ENCODE measurements around the gene ISOC2. TPM values are rescaled to one million over a fixed set of nuclear protein-coding genes. Genes with fewer than 3 reads are reported as not detected.

The ISOC2 gene
- total and polyA plus RNA-seq, 12 donors: 42.5 to 117 (median 50.0) TPM

GRCh38 chr19:55503502-55504251 lies 42.2 kb upstream of the ISOC2 start:
- intact Hi-C loops (cut with DNase I): loop anchor here (1.0 to 10.0 kb wide), 8 partner anchors 35 to 363 kb away; partner anchors contain the start of gene TNNT1 (in 1 of the 10)
- TF ChIP-seq, protein P1, sequence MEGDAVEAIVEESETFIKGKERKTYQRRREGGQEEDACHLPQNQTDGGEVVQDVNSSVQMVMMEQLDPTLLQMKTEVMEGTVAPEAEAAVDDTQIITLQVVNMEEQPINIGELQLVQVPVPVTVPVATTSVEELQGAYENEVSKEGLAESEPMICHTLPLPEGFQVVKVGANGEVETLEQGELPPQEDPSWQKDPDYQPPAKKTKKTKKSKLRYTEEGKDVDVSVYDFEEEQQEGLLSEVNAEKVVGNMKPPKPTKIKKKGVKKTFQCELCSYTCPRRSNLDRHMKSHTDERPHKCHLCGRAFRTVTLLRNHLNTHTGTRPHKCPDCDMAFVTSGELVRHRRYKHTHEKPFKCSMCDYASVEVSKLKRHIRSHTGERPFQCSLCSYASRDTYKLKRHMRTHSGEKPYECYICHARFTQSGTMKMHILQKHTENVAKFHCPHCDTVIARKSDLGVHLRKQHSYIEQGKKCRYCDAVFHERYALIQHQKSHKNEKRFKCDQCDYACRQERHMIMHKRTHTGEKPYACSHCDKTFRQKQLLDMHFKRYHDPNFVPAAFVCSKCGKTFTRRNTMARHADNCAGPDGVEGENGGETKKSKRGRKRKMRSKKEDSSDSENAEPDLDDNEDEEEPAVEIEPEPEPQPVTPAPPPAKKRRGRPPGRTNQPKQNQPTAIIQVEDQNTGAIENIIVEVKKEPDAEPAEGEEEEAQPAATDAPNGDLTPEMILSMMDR (IDR thresholded peaks at IDR 0.05): peak; percentile 98 to 100 (median 99)
- Histone ChIP-seq H3K4me1 (peaks cover 0 to 14% (median 3%) of the 10 kb centered on the region in 9 donors), H3K27ac (peak overlapping the region in 9 of 10 donors; percentile 42 to 86 (median 57)), H3K27me3 (no peaks in the 10 kb centered on the region), H3K36me3 (peaks cover 0 to 36% (median 0%) of the 10 kb centered on the region in 9 donors), H3K4me3 (peak overlapping the region in 9 of 10 donors; percentile 14 to 62 (median 53)), H3K9me3 (no peaks in the 10 kb centered on the region)
- WGBS, 2 donors: 13% methylated on average over 64 of the region's 64 CpGs
- ATAC-seq (peak; percentile 96 to 99 (median 98)), DNase-seq (peak; percentile 92 to 96)

DNA sequence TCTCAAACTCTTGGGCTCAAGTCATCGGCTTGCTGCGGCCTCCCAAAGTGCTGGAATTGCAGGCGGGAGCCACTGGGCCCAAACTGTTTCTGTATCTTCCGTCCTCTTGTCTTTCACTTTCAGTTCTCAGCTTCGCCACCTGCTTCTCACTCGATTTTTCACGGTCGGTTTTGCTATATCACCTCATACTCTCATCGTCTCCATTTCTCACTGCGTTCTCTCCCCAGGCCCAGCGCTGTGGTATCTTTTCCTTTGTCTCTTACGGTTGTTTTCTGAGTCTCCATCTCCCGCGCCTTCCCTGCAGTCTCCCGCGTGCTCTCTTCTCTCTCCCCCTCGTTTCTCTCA lies 41.7 kb upstream of the ISOC2 start:
- ATAC-seq (no peak), DNase-seq (no peak)
- WGBS, 2 donors: 82 to 83% methylated on average over 17 of the region's 17 CpGs
- no peaks in the 10 kb centered on the region for H3K9me3 ChIP-seq
- H3K4me3 ChIP-seq: peak overlapping the region in 3 of 10 donors; percentile 55 to 62 (median 59)
- TF ChIP-seq, protein P1 (IDR thresholded peaks at IDR 0.05): no peak
- H3K27ac ChIP-seq: no peak overlapping the region
- H3K4me1 ChIP-seq: peaks cover 0 to 14% (median 3%) of the 10 kb centered on the region in 9 donors
- H3K27me3 ChIP-seq: no peaks in the 10 kb centered on the region
- intact Hi-C loops (cut with DNase I): loop anchor here in 8 of 10 donors (5.0 to 10.0 kb wide), 4 partner anchors 36 to 361 kb away; partner anchors contain the start of gene TNNT1 (in 1 of the 8)
- H3K36me3 ChIP-seq: peaks cover 0 to 40% (median 0%) of the 10 kb centered on the region in 9 donors

DNA sequence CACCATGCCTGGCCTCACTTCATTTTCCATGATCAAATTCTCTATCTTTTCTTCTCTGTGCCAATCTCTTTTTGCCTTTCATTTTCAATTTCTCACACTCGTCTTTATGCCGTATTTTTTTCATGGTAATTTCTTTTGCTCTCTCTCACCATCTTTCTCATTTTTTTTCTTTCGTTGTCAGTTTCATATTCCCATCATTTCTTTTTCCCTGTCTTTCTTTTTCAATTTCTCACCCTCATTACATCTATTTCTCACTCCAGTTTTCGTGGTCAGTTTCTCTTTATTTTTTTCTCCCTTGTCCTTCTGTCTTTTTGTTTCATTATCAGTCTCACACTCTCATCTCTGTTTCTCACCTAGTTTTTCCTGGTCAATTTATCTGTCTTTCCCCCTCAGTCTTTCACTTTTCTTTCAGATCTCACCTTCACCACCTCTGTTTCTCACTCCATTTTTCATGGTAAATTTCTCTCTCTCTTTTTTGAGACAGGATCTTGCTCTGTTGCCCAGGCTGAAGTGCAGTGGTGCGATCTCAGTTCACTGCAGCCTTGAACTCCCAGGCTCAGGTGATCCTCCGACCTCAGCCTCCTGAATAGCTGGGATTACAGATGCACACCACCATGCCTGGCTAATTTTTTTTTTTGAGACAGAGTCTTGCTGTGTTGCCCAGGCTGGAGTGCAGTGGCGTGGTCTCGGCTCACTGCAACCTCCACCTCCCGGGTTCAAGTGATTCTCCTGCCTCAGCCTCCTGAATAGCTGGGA lies 40.9 kb upstream of the ISOC2 start:
- intact Hi-C loops (cut with DNase I): loop anchor here in 8 of 10 donors (5.0 to 10.0 kb wide), 4 partner anchors 35 to 360 kb away; partner anchors contain the start of gene TNNT1 (in 1 of the 8)
- Histone ChIP-seq H3K27me3 (no peaks in the 10 kb centered on the region), H3K4me1 (peaks cover 0 to 14% (median 3%) of the 10 kb centered on the region in 9 donors), H3K27ac (no peak overlapping the region), H3K9me3 (no peaks in the 10 kb centered on the region), H3K4me3 (no peak overlapping the region), H3K36me3 (peaks cover 0 to 47% (median 0%) of the 10 kb centered on the region in 9 donors)
- WGBS, 2 donors: 93 to 97% methylated on average over 9 of the region's 9 CpGs
- ATAC-seq (no peak), DNase-seq (no peak)
- TF ChIP-seq, protein P1 (IDR thresholded peaks at IDR 0.05): no peak

DNA sequence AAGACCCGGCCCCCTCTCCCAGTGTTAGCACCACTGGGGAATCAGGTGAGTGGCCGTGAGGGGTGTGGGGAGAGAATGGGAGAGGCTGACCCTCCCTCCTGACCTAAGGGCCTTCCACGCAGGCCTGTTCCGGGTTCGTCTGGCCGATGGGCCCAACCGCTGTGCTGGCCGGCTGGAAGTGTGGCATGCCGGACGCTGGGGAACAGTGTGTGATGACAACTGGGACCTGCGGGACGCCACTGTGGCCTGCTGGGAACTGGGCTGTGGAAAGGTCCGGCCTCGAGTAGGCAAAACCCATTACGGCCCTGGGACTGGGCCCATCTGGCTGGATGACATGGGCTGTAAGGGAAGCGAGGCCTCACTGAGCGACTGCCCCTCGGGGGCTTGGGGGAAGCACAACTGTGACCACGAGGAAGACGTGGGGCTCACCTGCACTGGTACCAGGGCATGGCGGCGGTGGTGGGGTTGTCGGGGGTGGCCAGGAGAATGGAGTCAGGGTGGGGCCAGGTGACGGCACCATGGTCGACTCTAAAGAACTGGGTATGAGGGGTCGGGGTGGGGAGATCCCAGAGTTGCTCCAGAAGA lies 39.0 kb upstream of the ISOC2 start:
- Histone ChIP-seq H3K36me3 (peaks cover 0 to 59% (median 0%) of the 10 kb centered on the region in 9 donors), H3K4me1 (peaks cover 0 to 20% (median 4%) of the 10 kb centered on the region in 9 donors), H3K9me3 (no peaks in the 10 kb centered on the region), H3K27me3 (no peaks in the 10 kb centered on the region), H3K27ac (no peak overlapping the region), H3K4me3 (no peak overlapping the region)
- TF ChIP-seq, protein P1 (IDR thresholded peaks at IDR 0.05): no peak
- 95 to 96% methylated on average over 26 of the region's 26 CpGs for WGBS, 2 donors
- intact Hi-C loops (cut with DNase I): loop anchor here in 8 of 10 donors (5.0 to 10.0 kb wide), 4 partner anchors 33 to 358 kb away; partner anchors contain the start of gene TNNT1 (in 1 of the 8)
- DNase-seq: no peak
- ATAC-seq: no peak
